Measurements from ENCODE around the gene NEO1.

The NEO1 gene, protein sequence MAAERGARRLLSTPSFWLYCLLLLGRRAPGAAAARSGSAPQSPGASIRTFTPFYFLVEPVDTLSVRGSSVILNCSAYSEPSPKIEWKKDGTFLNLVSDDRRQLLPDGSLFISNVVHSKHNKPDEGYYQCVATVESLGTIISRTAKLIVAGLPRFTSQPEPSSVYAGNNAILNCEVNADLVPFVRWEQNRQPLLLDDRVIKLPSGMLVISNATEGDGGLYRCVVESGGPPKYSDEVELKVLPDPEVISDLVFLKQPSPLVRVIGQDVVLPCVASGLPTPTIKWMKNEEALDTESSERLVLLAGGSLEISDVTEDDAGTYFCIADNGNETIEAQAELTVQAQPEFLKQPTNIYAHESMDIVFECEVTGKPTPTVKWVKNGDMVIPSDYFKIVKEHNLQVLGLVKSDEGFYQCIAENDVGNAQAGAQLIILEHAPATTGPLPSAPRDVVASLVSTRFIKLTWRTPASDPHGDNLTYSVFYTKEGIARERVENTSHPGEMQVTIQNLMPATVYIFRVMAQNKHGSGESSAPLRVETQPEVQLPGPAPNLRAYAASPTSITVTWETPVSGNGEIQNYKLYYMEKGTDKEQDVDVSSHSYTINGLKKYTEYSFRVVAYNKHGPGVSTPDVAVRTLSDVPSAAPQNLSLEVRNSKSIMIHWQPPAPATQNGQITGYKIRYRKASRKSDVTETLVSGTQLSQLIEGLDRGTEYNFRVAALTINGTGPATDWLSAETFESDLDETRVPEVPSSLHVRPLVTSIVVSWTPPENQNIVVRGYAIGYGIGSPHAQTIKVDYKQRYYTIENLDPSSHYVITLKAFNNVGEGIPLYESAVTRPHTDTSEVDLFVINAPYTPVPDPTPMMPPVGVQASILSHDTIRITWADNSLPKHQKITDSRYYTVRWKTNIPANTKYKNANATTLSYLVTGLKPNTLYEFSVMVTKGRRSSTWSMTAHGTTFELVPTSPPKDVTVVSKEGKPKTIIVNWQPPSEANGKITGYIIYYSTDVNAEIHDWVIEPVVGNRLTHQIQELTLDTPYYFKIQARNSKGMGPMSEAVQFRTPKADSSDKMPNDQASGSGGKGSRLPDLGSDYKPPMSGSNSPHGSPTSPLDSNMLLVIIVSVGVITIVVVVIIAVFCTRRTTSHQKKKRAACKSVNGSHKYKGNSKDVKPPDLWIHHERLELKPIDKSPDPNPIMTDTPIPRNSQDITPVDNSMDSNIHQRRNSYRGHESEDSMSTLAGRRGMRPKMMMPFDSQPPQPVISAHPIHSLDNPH (N-terminal part only)

DNA sequence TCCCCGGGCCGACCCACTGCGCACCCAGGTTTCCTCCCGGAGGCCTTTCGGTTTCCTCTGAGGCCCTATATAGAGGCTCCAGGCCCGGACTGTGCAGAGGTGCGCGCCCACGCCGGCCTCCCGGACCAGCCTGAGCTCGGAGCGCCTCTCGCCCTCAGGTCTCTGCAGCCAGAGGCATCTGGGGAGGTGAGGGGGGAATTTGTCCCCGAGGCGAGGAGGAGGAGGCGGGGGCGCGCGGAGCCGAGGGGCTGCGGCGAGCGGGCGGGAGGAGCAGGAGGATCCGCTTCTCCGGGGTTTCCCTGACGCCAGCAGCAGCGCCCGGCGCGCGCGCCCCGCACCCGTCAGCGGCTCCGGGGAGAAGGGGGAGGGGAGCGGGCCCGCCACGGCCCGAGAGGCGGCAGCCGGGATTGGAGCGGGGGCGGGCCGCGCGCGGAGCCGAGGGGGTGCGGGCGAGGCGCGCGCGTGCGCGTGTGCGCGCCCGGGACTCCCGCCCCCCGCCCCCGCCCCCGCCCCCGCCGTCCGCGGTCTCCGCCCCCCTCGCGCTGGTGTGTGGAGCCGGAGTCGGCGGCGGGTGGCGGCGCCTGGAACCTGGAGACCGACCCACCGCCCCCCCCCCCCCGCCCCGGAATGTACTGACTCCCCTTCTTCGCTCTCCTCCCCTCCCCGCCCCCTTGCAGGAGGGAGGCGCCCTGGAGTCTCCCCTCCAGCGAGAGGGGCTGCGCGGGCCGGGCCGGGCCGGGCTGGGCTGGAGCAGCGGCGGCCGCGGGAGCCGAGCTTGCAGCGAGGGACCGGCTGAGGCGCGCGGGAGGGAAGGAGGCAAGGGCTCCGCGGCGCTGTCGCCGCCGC is at the start of gene NEO1:
NEO1 (plus strand) TSS at position 657 of the 846 bp plus-strand sequence. CDS start 213 bp downstream, outside the sequence.
- no peak for FAIRE-seq

DNA sequence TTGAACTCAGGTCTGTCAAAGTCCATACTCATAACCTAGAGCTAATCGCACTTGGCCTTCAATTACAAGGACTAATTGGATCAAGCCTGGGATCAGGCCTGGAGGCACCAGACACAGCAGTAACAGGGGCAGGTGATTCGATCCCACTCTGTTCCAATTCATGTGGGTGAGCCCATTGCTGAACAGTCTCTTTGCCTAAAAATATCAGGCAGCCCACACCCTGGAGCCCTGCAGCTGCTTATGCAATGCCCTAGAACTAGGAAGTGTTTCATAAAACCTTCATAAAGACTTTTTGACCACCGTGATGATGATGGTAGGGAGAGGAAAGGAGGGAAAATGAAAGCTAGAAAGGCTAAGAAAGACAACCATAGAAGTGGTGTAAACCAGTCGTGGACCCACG is 47.8 kb upstream of the NEO1 start:
- FAIRE-seq: no peak

DNA sequence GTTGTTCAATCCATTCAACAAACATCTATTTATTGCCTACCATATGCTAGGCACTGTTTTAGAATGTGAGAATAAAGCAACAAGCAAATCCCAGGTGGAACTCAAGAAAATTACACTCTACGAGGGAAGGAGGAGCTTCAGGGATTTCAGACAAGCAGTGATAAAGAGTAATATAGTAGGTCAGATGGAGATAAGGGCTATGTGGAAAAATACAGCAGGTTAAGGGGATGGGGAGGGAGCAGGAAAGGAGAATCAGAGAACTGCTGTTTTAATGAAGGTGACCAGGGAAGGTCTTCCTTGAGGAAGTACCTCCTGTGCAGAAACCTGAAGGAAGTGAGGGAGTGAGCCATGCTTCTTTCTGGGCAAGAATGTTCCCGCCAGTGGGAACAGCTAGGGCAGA is 47.2 kb upstream of the NEO1 start:
- no peak for FAIRE-seq

DNA sequence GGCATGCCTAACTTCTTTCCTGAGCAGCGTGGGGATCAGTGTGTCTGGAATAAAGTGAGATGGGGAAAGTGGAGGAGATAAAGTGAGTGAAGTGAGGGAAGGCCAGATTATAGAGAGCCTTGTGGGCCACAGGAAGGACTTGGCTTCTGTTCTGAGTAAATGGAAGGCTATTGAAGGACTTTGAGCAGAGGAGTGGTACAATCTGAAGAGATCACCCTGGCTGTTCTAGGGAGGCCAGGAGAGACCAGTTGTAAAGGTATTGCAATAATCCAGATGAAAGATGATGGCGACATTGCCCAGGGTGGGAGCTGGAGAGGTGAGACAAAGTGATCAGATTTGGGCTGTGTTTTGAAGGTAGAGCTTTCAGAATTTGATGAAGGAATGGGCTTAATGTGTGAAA is 46.8 kb upstream of the NEO1 start:
- no peak for FAIRE-seq

DNA sequence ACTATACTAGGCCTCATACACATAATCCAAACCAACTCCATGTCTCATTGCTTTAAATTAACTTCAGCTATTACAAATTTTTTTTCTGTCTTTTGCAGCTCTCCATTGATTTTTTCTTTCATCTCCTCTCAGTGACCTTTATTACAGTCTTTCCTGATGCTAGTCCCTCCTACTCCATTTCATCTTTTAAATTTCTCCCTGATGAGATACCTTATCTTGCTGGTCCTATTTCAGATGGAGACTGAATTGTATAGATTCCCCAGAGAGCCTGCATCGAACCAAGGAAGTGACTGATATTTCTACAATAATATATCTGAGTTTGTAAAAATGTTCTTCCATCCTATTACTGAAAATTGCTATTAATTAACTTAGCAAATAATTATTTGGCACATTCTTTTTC is 45.7 kb upstream of the NEO1 start:
- no peak for FAIRE-seq

DNA sequence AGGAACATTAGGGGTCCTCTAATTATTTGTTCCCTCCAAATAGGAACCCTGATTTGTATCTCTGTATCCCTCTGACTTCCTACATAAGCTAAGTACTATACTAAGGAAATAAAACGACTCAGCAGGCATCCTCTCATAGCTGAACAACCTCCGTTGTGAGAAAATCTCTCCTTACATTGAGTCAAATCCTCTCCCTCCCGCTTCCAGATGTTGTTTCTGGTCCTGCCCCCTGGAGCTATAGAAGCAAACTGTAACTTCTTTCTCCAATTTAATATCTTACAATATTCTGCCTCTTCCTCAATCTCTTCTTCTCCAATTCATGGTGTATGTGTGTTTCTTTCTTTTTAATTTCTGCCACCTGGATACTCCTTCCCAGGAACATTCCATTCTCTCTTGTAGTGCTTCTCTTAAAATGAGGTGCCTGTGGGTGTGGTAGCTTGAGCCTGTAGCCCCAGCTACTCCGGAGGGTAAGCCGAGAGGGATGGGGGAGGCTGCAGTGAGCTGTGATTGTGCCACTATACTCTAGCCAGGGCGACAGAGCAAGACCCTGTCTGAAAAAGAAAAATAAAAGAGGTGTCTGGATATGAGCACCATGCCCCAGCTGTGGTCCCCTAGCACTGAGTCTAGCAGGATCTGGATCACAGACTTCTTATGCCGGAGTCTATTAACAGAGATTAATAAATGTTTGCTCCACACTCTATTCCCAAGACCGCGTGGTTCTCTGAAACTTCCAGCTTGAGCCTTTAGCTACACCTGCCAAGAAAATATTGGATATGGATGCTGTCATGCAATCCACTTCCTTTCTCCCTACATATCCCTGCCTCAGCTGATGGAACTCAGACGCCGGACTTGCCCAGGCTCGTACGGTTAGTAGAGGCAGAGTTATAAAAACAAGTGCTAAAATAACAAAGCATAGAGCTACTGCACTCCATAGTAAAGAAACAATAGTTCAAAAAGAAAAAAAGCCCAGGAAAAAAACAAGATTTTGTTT is 42.9 kb upstream of the NEO1 start:
- no peak for FAIRE-seq

DNA sequence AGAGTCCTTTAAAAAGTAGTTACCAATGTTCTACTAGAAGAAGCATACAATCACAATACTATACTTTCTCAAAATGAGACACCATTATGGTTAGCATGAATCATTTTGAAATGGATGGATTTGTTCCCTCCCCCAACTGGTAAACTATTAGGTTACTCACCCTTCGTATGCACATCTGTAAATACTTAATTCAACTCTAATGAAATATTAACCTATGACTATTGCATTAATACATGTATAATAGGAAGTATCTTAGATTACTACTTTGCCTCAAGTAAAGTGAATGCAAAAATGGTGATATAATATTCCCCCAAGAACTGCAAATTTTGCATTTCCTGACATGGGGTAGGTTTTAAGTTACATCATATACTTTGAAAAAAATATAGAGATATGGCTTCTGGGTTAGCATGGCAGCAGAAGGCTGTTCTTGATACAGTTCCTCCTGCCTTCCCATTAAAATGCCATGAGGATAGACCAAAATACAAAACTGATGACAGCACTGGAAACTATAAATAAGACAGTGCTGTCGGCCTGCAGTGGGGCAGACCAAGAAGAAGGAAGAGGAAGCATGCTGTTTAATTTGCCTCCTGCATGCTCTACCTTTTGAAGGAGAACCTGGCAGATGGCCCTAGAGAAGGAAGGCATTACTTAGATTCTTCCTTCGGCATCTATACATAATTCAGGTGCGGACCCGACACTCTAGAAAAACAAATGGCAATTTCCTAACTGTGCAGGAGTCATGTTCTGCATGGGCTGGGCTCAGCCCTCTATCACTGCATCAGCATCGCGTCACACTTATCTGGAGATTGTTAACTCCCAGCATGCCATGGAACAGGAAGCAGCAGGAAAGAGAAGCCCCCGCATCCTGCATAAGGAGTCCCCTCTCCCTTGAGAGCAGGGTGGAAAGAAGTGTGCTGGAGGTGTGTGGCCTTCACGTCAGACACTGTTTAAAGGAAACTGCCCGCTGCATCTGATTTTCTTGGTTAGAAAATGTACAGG is 41.8 kb upstream of the NEO1 start:
- FAIRE-seq: no peak

DNA sequence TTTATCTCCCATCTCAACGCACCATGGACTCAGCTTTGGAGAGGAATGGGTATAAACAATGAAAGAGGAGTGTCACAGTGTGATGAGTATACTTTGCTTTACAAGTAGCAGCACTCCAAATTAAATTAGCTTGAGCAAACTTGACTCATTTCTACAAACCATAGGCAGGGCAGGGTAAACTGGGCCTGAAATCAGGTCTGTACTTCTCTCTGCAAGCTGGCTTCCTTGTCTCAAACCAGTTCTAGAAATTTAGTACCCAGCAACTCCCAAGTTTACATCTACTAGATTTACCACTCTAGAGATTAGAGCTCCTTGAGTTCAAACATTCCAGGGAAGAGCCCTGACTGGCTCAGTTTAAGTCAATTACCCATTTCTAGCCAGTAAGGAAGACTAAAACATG is 37.4 kb upstream of the NEO1 start:
- FAIRE-seq: no peak

DNA sequence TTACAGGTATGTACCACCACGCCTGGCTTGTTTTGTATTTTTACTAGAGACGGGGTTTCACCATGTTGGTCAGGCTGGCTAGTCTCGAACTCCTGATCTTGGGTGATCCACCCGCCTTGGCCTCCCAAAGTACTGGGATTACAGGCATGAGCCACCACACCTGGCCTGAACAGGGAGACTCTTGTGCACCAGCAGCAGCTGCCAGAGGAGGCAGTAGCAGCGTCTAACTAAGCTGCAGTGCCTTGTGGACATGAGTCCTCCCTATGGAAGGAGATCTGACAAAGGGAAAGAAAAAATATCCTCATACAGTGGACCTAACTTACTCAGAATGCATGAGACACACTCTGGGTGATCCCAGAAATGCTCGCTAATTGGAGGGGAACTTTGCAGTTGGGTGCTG is 36.8 kb upstream of the NEO1 start:
- FAIRE-seq: no peak

DNA sequence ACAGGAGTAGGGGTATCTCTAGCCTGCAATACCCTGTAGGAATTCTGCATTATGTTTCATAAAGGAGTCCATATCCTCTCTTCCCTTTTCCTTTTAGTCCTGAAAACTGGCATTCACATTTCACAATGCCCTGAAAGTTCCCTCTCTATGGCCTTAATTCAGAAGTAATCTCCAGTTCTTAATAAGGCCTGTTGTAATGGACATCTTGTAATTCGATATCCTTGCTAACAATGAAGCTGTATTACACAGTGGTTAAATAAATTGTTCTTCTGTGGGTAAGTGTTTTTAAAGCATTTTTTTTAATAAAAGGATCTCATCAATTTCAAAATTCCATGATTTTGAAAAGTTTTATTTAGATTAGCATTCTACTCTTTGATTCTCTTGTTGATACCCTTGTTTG is 34.3 kb upstream of the NEO1 start:
- FAIRE-seq: no peak

DNA sequence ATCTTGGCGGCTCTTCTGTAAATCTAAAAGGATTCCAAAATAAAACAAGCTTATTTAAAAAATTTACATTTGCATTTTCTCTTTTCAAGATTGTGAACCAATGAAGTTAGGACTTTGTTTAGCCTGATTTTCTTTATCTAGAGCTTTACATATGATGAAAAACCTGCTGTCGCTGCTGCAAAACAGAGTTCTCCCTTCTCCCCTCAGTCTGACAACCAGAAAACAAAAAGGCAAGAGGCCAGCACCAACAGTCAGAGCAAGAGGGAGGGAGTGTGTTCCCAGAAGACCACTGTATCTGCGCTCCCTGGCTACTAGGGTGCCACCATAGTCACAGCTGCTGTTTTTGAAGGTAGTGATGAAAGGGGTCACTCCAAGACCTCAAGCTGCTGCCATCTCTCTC is 33.1 kb upstream of the NEO1 start:
- FAIRE-seq: no peak

DNA sequence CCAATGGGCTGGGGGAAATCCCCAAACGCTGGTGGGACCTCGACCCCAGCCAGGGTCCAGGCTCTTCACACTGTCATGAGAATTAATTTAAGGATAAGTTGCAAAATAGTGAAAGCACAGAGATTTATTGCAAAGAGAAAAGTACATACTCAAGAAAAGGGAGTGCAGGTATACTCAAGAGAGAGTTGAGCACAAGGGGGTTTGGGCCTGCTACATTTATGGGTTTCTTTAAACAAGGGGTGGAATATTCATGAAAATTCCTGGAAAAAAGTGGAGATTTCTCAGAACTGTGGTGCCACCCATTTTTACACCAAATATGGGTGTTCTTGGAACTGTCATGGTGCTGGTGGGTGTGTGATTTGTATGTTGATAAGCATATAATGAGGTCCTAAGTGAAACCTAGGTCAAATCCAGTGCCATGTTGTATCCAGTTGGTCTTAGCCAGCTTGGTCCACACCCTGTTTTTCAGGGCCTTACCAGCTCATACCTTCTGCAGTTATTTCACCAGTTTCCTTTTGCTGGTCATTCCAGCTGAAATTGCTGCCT is 32.6 kb upstream of the NEO1 start:
- FAIRE-seq: no peak

DNA sequence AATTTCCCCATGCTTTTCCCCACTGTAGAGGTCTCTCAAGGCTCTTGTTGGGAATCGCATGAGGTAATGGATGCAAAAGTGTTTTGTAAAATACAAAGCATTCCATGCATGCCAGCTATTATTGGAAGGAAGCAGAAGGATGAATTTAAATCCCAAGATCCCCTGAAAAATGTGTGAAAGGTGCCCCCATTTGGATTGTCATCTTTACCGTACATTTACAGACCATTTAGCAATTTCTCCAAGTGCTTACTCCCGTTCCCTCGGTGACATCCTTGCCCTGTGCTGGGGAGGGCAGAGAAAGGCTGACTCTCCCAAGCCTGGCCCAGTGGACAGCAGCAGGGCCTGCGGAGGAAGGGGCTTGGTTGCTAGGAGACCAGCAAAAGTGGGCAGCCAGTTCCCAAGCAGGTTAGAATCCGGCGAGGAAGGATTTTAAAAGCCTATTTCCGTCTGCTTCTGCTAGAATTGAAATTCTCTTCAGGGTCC is 31.1 kb upstream of the NEO1 start:
- FAIRE-seq: no peak

DNA sequence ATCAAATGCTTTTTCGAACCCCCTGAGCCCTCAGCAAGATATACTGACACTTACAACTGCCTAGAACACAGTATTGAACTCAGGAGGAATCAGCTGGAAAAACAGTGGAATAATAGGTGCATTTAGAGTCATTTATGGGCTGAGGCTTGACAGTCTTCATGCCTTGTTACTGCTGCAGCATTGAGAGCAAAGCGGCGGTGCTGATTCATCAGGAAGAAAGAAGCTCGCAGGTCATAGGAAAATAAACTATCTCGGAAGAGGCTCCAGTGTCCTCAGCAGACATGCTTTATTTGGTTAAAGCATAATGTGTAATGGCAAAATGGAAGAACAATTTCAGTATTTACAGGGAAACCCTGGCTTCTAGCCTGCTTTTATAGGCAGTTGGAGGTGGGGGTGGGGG is 30.1 kb upstream of the NEO1 start:
- FAIRE-seq: no peak

DNA sequence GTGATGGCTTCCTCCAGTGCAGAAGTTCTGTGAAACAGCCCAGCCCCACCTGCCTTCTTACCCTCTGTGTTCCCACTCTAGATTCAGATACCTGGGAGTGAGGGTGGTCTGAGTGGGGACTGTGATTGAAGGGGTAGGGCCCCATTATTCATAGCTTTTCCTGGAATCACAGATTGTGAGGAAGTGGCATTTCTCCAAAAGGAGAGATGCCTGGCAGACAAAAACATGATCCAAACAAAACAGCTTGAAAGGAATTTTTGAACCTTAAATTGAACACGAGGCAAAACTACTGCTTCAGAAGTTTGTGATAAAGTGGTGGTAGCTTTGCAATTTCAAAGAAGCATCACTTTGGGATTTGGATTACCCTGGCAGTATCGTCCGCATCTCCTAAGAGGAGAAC is 29.2 kb upstream of the NEO1 start:
- no peak for FAIRE-seq

DNA sequence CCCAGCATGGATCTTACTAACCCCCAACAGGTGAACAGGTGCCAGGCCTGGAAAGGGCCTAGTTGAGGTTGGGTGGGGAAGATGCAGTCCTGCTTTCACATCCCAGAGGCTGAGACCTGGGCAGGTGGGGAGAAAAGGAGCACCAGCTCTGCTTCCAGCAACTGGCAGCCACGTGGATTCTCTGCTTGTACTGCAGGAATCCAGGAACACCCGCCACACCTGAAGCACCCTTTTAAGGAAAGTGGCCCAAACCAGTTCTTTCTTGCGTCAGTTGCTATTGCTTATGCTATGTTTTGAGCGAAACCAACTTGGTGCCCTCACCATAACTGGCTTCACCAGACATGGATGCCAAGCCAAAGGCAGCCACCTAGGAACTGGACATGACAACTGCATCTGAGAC is 28.1 kb upstream of the NEO1 start:
- no peak for FAIRE-seq

DNA sequence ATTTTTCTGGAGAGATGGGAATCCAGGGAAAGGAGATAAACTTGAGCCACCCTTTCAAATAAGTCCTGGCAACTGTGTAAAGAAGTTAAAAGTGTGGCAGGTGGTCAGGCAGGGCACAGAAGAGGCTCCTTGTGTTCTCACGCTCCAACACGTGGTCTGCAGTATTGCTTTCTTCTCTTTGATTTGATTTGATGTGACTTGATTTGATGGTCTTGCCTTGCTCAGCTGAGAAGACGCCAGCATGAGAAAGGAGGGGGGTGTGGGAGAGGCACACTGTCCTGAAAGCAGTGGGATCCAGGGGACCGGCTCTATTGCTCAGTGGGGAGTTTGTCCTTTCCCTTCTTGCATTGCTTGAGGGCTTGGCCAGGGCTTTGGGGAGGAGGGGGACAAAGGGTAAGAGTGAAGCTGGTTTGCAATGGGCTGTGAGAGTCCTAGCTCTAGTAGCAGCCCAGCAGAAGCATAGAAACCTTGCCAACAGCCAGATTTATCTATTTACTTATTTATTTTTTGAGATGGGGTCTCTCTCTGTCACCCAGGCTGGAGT is 25.7 kb upstream of the NEO1 start:
- FAIRE-seq: no peak

DNA sequence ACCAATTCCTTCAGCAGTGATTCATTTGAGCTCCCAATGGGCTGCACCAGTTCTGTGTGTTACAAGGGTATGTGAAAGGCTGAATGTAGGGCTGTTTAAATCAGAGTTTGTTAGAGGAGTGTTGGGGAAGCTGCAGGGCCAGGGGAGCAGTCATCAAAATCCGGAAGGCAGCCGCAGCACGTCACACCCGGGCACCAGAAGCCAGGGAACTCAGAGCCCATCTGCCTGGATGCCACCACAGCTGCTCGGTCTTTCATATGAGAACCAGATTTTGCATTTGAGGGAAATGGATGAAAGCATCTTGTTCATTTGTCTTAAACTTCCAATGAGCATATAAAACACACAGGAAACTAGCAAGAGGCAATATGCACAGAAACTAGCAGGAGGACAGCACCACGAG is 24.2 kb upstream of the NEO1 start:
- no peak for FAIRE-seq
